Lung (tissue), 12 donors: ENCODE measurements around the gene CDH6. TPM values are rescaled to one million over a fixed set of nuclear protein-coding genes. Genes with fewer than 3 reads are reported as not detected.

ENCODE experiments used
- ATAC-seq: fragments of 200-7000 bp; cut with Tn5 transposase; one replicate; pipeline ENCODE4 v1.9.1; 2020; ENCODE audit warnings: moderate number of reproducible peaks; ENCODE audit not compliant: insufficient read depth, low FRiP score
- DNase-seq, 3 donors: peaks; one replicate each; pipeline ENCODE4 v3.0.0-alpha.2; 2013 to 2017
- H3K27ac ChIP-seq, 2 donors: one replicate each; pipeline ENCODE4 v1.5.1; 2013; ENCODE audit warnings: mild to moderate bottlenecking in 2 of 2, moderate library complexity in 2 of 2, control low read depth in 1 of 2, inconsistent platforms in 1 of 2, low read depth in 1 of 2, low read length in 1 of 2
- H3K27me3 ChIP-seq, 3 donors: one replicate each; pipeline ENCODE4 v1.5.1; 2013; ENCODE audit warnings: low read length in 2 of 3; ENCODE audit not compliant: control insufficient read depth in 3 of 3, insufficient read depth in 3 of 3
- H3K36me3 ChIP-seq, 4 donors: one replicate each; pipeline ENCODE4 v1.5.1; 2013; ENCODE audit warnings: low read length in 4 of 4, mild to moderate bottlenecking in 1 of 4, moderate library complexity in 1 of 4; ENCODE audit not compliant: control insufficient read depth in 4 of 4, insufficient read depth in 4 of 4
- H3K4me1 ChIP-seq, 5 donors: one replicate each; pipeline ENCODE4 v1.5.1; 2013; ENCODE audit warnings: low read length in 5 of 5, mild to moderate bottlenecking in 2 of 5, moderate library complexity in 1 of 5; ENCODE audit not compliant: control insufficient read depth in 5 of 5, insufficient read depth in 5 of 5
- H3K4me3 ChIP-seq: one replicate; pipeline ENCODE4 v1.5.1; 2013; ENCODE audit warnings: mild to moderate bottlenecking, control low read depth, moderate library complexity
- H3K9ac ChIP-seq, 2 donors: one replicate each; pipeline ENCODE4 v1.5.1; 2013; ENCODE audit warnings: low read length in 2 of 2, control low read depth in 1 of 2; ENCODE audit not compliant: insufficient read depth in 1 of 2
- H3K9me3 ChIP-seq, 4 donors: one replicate each; pipeline ENCODE4 v1.5.1; 2013; ENCODE audit warnings: low read length in 3 of 4, mild to moderate bottlenecking in 1 of 4, moderate library complexity in 1 of 4; ENCODE audit not compliant: control insufficient read depth in 4 of 4, insufficient read depth in 3 of 4
- WGBS, 2 donors: extraction: QIAGEN DNeasy Blood & Tissue Kit; methylation state at CpG; one replicate each; pipeline ENCODE4 v1.1.7; 2013; 5-methylcytosine and 5-hydroxymethylcytosine counted together
- polyA plus RNA-seq, 2 donors: library from polyadenylated mRNA; stranded (reverse); fragments of 200-250 nt; gene quantifications; one replicate each; pipeline ENCODE4 v1.2.1, GENCODE V29; 2013
- total RNA-seq, 2 donors: library from RNA; depleted of rRNA in 1 of 2; stranded (reverse); fragments of >200 nt in 1 of 2; gene quantifications; one replicate each; pipeline ENCODE4 v1.2.1, GENCODE V29; 2014 to 2021
- TF ChIP-seq, protein P1 (sequence below): IDR thresholded peaks from 2 replicates; pipeline ENCODE4 v1.5.1; 2012; ENCODE audit warnings: mild to moderate bottlenecking; ENCODE audit errors: control extremely low read depth, extremely low read depth
- donor health status: control.
- donor health status: control.
- donor health status: Bipolar disorder and iron deficiency.
- donor health status: healthy.
- donor health status: DM: yes; HTN: yes; CAD: no.

CDH6 gene
- total and polyA plus RNA-seq, 4 donors, result 2.0 to 20.8 (median 2.6) TPM

DNA sequence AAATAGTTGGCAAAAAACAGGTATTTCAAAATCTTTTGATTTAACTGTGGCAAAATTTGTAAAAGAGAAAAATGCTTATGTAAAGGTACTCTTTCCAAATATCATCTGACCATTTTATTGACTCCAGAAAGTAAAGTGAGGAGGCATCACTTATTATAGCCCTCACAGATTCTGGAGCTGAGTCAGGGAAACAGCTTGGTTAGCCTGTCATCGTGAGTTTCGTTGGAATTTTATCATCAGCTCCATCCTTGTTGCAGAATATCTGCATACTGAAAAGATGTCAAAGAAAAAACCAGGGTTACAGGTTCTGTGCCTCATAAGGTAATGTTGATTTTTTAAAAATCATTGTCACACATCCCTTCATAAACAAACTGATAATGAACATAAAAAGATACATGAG is 74.8 kb downstream of the CDH6 start:
- WGBS, 2 donors, result 53 to 74% methylated on average over 2 of the region's 2 CpGs

DNA sequence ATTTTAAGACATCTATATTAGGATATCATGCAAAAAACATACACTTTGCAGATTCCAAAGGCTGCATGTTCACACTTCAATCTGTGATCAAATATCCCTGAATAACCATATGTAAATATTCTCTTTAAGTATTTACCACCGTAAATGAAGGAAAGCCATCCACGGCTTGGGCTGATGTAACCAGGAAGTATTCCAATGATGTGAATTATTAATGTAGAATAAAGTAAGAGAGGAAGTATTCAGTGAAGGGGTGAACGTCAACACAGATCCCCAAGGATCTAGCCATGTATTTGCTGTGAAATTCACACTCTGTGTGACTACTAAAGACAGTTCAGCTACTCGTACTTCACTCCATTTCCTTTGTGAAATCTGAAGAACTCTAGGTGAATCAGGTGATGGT is 75.2 kb downstream of the CDH6 start:
- Histone ChIP-seq H3K27ac (no peak overlapping the region), H3K4me3 (no peak overlapping the region), H3K27me3 (no peaks in the 10 kb centered on the region), H3K9me3 (no peaks in the 10 kb centered on the region), H3K9ac (no peak overlapping the region), H3K4me1 (no peaks in the 10 kb centered on the region), H3K36me3 (no peaks in the 10 kb centered on the region)
- WGBS, 2 donors, result 17 to 39% methylated on average over 4 of the region's 4 CpGs
- no peak for ATAC-seq
- DNase-seq, result peak in 1 of 3 donors; percentile 13
- TF ChIP-seq, protein P1, sequence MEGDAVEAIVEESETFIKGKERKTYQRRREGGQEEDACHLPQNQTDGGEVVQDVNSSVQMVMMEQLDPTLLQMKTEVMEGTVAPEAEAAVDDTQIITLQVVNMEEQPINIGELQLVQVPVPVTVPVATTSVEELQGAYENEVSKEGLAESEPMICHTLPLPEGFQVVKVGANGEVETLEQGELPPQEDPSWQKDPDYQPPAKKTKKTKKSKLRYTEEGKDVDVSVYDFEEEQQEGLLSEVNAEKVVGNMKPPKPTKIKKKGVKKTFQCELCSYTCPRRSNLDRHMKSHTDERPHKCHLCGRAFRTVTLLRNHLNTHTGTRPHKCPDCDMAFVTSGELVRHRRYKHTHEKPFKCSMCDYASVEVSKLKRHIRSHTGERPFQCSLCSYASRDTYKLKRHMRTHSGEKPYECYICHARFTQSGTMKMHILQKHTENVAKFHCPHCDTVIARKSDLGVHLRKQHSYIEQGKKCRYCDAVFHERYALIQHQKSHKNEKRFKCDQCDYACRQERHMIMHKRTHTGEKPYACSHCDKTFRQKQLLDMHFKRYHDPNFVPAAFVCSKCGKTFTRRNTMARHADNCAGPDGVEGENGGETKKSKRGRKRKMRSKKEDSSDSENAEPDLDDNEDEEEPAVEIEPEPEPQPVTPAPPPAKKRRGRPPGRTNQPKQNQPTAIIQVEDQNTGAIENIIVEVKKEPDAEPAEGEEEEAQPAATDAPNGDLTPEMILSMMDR, result no peak

More for the DNA sequence above, 74.8 kb downstream of the CDH6 start:
- H3K36me3 ChIP-seq, result no peaks in the 10 kb centered on the region
- H3K9me3 ChIP-seq, result no peaks in the 10 kb centered on the region
- H3K4me1 ChIP-seq, result no peaks in the 10 kb centered on the region
- DNase-seq, result no peak
- H3K9ac ChIP-seq, result no peak overlapping the region
- TF ChIP-seq, protein P1, result no peak
- H3K27me3 ChIP-seq, result no peaks in the 10 kb centered on the region
- H3K27ac ChIP-seq, result no peak overlapping the region
- no peak for ATAC-seq
- H3K4me3 ChIP-seq, result no peak overlapping the region

DNA sequence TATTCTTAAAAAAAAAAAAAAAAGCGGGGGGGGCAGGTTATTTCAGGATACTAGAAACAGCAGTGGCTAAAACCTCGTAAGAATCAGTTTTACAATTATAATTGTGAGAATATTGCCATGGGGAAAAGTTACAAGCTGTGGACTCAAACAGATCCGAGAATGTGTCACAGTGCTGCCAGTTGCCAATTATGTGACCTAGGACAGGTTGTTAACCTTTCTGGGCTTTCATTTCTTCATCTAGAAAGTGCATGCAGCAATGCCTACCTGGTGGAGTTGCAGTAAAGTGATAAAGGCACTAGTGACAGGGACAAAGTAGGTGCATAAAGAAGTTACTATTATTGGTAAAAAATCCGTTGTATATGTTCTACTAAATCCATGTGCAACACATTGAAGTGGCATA is 75.8 kb downstream of the CDH6 start:
- DNase-seq (no peak), ATAC-seq (no peak)
- H3K27me3 ChIP-seq, result no peaks in the 10 kb centered on the region
- H3K36me3 ChIP-seq, result no peaks in the 10 kb centered on the region
- TF ChIP-seq, protein P1, result no peak
- H3K27ac ChIP-seq, result no peak overlapping the region
- no peak overlapping the region for H3K4me3 ChIP-seq
- H3K9ac ChIP-seq, result no peak overlapping the region
- no peaks in the 10 kb centered on the region for H3K9me3 ChIP-seq
- no peaks in the 10 kb centered on the region for H3K4me1 ChIP-seq
- WGBS, 2 donors, result 40 to 55% methylated on average over 4 of the region's 4 CpGs

DNA sequence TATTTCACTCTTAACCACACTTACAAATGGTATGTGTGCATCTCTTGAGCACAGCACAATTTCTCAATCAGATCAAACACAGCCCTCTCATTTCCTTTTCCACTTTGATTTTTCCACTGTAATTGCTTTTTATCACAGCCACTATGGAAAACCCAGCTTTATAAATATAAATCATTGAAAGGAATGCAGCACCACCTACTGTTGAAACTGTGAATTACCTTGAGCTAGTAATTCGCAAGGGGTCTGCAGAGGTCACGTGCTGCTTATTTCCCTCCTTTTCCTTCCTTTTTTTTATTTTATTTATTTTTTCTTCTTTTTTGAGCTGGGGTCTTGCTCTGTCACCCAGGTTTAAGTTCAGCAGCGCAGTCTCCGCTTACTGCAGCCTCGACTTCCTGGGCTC is 76.9 kb downstream of the CDH6 start:
- H3K9ac ChIP-seq, result no peak overlapping the region
- 67 to 71% methylated on average over 5 of the region's 5 CpGs for WGBS, 2 donors
- no peak for ATAC-seq
- no peaks in the 10 kb centered on the region for H3K36me3 ChIP-seq
- no peaks in the 10 kb centered on the region for H3K9me3 ChIP-seq
- no peaks in the 10 kb centered on the region for H3K4me1 ChIP-seq
- no peak overlapping the region for H3K27ac ChIP-seq
- H3K4me3 ChIP-seq, result no peak overlapping the region
- TF ChIP-seq, protein P1, result no peak
- no peaks in the 10 kb centered on the region for H3K27me3 ChIP-seq
- DNase-seq, result peak in 2 of 3 donors; percentile 39 to 42
